GM12892 (cell line): ENCODE results near the gene TBC1D22A.

ENCODE experiments used
- POLR2A ChIP-seq: IDR thresholded peaks from 2 replicates; pipeline ENCODE4 v1.6.1; 2011; ENCODE audit warnings: low read depth, low read length, control low read depth
- POLR2AphosphoS5 ChIP-seq: IDR thresholded peaks from 2 replicates; pipeline ENCODE4 v1.6.1; 2011; ENCODE audit warnings: low read depth, low read length, control low read depth
- TAF1 ChIP-seq: IDR thresholded peaks from 2 replicates; pipeline ENCODE4 v1.6.1; 2011; ENCODE audit warnings: low read depth, mild to moderate bottlenecking, control low read depth, low read length, borderline replicate concordance

- TF ChIP-seq POLR2AphosphoS5 = no peak
- no peak for TF ChIP-seq POLR2A
- TF ChIP-seq TAF1 = no peak
Measured at GRCh38 chr22:47018010-47018910, 255.8 kb downstream of the TBC1D22A start.
